Activated CD4-positive, alpha-beta T cell treated with anti-CD3 and anti-CD28 coated beads, Interleukin-2, Interleukin-6, amounts not matched to agents 100 ng/mL and 50 ng/mL, durations not matched to agents 16 hours and 8 hours (primary cell): ENCODE measurements around the gene ARHGEF10L.

ENCODE experiments used
- DNase-seq: peaks from one replicate; pipeline ENCODE4 v3.0.0-alpha.2; 2020

ARHGEF10L gene

DNA sequence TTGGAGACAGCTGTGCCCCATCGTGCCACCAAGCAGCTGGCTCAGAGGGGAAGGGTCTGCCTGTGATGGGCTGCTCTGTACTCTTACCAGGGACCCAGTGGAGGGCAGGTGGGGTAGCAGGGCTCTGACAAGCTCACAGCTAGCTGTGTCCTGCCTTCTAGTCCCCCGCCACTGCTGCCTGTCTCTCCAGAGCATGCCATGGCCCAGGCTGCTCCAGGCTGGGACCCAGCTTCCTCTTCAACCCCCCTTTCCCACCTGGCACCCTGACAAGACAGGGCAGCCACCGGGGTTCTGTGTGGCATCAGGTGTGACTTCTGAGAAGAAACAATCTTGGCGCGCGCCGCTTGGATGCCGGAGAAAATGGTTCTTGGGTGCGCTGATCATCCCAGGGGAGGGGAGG lies 123.3 kb downstream of the ARHGEF10L start:
- DNase-seq, result no peak

DNA sequence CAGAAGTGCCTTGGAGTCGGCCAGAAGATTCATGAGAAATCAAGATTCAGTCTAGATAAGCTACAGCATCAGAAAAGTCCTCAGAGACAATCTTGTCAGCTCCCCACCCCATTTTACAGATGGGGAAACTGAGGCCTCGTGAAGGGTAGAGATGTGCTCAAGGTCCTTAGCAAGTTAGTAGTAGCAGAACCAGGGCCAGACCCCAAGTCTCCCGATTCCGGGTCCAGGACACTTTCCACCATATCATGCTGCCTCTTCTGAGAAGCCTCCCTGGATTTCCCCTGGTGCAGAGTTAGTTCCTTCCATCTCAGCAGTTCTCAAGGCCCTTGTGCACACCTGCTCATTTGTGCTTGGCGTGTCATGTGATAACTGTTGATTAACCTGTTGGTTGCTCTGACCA lies 124.1 kb downstream of the ARHGEF10L start:
- no peak for DNase-seq

DNA sequence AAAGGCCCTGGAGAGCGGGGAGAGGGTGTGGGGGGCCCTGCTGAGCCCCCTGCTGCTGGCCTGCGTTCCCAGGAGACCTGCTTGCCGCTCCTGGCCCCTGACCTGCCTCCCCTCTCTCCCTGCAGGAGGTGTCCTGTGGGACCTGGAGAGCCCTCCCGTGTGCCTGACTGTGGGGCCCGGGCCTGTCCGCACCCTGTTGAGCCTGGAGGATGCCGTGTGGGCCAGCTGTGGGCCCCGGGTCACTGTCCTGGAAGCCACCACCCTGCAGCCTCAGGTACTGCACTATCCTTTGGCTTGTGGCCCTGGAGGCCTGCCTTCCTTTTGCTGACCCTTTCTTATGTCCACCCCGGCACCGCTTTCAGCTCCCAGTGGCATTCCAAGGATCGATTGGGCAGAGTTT lies 124.8 kb downstream of the ARHGEF10L start:
- DNase-seq, result no peak

DNA sequence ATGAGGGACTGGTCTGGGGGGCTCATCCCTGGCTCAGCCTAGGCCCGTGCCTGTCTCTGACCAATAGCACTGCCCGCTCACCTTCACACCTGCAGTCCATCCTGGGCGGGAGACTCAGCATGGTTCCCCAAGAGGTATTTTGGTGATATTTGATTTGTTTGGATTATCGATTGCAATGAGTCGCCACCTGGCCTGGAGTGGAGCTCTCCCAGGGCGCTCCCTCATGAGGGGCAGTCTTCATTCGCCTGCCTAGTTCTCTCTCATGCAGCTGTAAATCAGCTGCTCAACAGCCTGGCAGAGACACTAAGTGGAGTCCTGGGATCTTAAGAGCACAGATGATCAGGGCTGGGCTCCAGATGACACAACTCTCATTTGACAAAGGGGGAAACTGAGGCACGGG lies 125.6 kb downstream of the ARHGEF10L start:
- DNase-seq, result no peak

DNA sequence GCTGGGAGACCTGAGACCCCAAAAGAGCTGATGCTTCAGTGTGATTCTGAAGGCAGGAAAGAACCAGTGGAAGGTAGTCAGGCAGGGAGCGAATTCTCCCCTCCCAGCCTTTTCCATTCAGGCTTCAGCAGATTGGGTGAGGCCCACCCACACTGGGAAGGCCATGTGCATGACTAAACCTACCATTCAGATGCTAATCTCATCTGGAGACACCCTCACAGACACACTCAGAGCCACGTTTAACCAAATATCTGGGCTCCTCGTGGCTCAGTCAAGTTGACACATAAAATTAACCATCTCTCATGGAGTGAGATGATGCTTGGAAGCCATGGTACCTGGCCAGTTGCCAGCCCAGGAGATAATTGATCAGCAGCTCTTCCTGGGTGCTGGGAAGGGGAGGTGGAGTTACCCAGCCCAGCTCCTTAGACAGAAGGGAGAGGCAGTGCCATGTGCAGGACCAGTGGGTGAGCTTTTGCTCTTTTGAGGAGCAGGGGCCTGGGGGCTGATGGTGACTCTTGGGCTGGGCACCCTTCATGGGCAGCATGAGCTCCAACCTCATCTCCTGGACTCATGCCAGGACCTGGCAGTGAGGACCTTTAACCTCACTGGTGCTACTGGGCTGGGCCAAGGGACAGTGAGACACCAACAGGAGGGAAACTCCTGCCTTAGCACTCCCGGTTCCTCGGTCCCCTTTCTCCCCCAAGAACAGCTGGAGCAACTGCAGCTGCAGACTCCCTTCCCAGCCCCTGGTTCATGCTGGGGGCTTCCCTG lies 126.6 kb downstream of the ARHGEF10L start:
- no peak for DNase-seq

DNA sequence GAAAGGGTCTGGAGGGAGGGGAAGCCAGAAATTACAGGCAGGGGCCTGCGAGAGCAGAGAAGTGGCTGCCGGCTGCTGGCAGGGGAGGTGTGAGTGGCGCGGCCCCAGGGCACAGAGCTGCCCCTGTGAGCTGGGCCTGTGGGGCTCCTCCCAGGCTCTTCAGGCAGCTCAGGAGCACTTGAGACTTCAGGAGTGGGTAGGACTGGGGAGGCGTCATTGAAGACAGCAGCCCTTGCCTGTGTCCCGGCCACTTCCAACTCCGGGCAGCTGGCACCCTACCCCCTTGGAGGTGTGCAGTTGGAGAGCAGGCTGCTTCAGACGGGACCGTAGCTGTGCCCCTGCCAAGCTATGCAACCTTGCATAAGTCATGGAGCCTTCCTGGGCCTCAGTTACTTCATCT lies 128.1 kb downstream of the ARHGEF10L start:
- DNase-seq, result no peak

DNA sequence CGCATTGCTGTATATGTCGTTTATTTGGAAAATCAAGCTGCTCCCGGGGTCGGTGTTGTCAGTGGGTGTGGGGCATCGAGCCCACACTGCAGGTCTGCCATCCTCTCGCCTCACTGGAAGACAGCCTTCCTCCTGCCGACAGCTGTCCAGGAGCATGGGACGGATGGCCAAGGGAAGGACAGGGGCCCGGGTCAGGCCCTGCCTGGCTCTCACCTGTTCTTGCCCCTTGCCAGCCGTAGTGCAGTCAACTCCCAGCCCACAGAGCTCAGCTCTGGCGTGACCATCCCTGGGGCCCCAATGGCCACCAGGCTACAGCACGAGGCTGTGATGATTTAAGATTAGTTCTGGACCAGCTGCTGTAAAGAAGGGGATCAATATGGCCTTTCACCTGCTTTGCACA lies 128.7 kb downstream of the ARHGEF10L start:
- no peak for DNase-seq

DNA sequence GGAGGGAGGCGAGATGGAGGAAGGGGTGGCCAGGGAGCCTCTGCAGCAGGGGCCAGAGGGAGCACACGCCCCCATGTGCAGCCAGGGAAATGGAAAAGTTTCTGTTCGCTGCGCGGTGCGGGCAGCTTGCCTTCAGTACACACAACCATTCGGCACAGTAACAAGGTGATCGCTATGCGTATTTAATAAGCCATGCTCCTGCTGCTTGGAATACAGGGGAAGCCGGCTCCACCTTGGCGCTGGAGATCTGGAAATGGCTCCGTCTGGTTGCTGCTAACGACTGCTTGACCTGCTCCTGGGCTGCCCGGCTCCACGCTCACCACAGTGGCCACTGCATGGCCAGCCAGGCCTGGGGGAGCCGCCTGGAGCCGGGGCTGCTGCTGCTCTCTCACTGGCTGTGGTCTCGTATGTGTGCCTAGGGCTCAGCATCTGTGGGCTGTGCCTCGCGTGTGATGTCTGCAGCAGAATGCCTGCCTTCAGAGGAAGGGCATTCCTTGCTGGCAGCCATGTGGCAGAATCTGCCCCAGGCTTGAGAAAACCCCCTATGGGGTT lies 129.2 kb downstream of the ARHGEF10L start:
- no peak for DNase-seq

DNA sequence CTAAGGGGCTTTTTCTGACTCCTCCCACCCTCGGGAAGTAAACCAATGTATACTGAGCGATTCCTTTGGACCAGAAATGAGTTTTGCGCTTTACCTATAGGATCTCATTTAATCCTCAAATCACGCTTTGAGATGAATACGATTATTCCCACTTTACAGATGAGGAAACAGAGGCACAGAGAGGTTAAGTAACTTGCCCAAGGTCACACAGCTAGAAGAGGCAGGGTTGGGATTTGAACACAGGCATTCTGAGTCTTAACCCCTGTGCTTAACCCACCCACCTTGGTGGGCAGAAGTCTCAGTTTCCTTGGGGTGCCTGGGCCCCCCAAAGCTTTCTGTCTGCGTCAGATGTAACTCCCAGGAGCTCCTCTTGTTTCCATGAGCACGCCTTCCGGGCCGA lies 129.8 kb downstream of the ARHGEF10L start:
- DNase-seq, result no peak

DNA sequence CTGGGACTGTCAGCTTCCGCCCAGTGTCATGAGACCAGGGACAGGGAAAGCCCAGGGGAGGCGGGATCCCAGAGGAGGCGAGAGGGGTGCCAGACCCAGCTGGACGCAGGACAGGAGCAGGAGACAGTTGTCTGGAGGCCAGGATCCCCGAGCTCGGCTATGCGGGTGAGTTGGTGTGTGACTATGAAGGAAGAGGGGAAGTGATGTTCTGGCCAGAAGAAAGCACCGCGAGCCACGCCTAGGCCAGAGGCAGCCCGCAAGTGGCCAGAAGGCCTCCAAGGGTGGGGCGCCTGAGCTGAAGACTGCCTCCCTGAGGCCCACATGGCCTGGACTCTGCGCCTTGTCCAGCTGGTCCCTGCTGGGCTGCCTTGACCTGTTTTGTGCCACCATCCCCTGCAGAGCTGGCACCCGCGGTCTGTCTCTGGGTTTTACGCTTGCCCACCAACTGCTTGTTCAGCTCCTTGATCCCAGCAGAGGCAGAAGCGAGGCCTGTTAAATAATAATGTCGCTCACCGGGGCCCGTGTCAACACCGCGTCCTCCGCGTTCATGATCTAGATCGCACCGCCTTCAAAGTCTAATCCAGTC lies 130.5 kb downstream of the ARHGEF10L start:
- DNase-seq, result no peak

DNA sequence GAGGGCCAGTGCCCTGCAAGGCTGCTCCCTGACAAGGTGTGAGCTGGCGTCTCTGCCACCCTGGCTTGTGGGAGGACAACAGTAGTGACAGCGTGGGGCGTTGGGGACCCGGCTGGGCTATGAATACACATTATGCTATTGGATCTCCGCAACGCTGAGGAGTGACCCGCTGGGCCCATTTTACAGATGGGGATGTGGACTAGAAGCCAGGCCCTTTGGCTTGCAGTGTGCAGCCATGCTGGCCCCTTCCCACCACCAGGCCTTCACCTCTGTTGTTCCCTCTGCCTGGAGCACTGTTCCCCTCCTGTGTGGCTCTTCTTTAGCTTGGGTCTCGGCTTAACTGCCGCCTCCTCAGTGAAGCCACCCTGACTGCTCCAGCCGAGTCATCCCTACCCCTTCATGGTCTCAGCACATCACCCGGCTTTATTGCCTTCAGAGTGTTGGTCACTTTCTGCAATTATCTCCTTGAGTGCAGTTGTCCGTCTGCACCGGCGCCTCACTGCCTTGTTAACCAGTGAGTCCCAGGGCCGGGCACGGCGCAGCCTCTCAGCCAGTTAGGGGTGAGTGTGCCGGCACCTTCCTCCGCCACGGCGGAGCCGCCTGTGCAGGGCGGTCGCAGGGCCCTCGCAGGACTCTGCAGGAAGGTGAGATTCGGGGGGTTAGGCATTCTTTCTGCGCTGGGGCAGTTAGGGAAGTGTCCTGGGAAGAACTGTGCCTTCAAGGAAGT lies 131.3 kb downstream of the ARHGEF10L start:
- no peak for DNase-seq

DNA sequence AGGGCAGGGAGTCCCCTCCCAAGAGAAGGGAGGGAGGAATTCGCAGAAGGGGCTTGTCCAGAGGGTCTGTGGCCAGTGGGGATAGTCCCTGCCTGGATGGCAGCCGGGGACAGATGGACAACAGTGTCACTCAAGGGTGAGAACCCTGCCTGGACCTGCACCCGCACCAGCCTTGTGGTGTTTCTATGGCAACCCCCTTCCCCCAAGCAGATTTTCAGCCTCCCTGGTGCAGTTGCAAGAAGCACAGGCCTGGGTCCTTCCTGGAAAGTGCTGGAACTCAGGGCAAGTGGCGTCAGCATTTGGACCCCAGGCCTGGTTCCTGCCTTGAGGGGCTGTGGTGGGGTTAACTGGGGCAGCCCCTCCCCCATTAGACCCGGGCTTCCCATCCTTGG lies 131.8 kb downstream of the ARHGEF10L start:
- no peak for DNase-seq

DNA sequence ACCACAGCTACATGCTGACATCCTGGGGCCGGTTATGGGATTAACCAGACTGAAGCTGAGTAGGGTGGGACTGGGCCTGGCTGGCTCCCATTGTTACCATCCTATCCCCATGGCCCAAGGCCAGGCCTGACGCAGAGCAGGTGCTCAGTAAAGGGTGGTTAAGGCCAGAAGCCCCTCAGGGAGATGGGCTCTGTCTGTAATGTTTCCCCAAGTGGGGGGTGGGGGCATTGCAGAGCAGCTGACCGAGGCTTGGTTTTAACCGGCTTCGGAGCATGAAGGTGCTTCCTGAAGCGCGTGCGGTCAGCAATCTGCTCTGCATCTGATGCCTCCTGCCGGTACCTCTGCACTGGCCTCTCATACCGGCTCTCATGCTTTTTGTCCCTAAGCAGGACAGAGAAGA lies 132.2 kb downstream of the ARHGEF10L start:
- no peak for DNase-seq

DNA sequence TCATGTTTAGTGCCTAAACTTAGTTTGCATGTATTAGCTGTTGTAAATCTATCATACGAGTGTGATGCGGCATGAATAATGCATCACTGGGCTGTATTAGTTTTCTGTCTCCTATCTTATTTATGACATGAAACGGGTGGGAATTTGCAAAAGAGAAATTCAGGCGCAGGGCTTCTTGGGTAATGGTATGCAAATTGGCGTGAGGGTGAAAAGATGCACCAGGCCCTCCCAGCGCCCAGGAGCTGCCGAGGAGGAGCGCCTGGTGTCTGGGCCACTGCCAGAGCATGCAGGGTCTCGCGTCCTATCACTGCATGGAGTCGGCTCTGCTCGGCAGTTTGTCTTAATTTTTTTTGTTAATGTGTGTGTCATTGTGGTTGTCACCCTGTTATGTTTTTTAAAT lies 132.7 kb downstream of the ARHGEF10L start:
- no peak for DNase-seq

DNA sequence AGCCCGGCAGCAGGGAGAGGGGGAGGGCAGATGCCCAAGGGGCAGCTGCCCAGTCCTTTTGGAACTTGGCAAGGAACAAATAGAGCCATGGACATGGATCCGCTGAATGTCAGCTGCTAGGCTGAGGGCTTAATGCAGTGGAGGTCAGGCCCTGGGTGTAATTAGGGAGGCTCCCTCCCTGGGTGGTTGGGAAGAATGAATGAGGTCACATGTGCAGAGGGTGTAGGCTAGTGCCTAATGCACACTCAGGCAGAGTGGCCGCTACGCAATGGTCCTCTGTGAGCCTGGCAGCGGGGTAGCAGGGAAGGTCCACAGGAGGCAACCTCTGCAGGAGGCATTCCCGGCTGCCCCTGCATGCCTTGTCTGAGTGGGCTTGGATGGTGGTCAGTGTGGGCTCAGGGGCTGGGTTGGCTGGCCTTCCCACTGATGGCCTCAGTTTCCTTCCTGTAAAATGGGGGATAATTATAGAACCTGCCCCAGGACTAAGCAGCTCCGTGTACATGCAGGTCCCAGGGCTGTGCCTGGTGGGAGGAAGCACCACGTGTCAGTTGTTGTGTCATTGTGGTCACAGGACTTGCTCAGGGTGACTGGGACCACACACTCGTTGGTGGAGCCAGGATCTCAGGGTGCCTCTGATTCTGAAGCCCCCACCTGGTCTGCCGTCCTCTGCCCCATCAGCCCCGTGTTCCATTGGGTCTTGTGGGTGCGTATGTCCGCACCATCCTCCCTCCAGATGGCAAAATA lies 134.0 kb downstream of the ARHGEF10L start:
- no peak for DNase-seq

DNA sequence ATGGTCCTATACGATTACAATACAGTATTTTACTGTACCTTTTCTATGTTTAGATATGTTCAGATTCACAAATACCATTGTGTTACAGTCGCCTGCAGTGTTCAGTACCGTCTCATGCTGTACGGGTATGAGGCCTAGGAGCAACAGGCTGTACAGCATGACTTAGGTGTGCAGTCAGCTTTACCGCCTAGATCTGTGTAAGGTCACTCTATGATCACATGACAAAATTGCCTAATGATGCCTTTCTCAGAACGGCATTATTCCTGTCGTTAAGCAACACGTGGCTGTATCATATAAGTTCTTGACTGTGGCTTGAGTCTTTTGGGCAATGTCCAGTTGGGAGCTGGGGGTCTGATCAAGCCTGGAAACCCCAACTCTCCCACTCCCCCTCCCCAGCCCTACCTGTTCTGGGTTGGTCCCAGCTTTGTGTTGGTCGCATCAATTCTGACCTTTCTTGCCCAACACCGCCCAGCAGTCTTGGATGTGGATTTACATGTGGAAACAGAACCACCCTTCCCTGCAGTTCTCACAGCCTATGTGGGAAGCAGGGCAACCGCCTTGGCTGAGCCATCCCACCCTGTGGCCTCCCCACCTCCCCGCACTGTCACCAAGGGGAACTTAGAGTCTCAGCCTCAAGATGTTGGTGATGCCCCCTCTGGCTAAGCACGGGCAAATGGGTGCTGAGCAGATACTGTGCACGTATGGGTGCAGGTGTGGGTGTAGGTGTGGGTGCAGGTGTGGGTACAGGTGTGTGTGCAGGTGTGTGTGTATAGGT lies 135.4 kb downstream of the ARHGEF10L start:
- DNase-seq, result no peak

DNA sequence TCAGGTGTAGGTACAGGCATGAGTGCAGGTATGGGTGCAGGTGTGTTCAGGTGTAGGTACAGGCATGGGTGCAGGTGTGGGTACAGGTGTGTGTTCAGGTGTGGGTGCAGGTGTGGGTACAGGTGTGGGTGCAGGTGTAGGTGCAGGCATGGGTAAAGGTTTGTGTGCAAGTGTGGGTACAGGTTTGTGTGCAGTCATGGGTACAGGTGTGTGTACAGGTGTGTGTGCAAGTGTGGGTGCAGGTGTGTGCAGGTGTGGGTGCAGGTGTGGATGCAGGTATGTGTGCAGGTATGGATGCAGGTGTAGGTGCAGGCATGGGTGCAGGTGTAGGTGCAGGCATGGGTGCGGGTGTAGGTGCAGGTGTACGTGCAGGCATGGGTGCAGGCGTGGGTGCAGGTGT lies 136.2 kb downstream of the ARHGEF10L start:
- no peak for DNase-seq

DNA sequence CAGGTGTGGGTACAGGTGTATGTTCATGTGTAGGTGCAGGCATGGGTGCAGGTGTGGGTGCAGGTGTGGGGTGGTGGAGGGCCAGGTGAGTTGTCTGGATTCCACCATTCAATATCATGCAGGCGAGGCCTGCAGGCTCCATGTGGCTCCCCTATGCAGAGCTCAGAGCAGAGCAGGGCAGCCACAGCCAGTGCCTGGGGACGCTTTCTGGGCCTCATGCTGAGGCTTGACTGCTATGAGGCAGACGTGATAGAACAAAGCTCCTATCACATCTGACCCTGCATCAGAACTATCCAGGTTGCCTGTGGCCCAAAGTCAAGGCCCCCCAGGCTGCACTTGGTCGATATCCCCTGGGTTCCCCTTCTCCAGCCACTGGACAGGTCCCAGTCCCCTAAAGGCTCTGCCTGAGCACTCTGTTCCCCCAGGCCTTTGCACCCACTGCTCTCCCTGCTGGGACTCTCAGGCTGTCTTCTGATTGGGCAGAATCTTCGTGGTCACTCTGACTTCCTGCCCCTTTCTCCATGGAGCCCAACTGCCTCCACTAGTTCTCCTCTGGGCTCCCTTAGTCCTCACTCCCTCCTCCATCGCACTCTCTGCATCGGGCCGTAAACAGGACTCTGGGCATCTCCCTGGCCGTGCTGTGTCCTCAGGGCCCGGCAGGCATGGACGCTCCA lies 137.0 kb downstream of the ARHGEF10L start:
- DNase-seq, result no peak

DNA sequence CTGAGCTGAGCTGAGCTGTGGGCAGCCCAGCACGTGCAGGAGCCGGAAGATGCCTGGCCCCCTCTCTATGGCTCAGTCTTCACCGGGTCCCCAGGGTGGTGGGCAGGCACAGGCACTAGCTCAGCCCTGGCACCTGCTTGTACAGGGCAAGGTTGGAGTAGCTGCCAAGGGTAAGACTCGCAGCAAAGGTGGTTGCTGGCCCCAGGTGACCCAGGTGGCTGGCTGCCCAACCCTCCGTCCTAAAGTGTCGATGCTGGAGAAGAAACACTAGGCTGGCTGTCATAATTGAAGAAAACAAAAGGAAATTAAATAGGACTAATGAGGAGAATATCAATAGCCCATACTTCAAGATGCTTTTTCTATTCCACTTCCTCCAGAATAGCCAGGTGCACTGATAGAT lies 138.5 kb downstream of the ARHGEF10L start:
- DNase-seq, result no peak

DNA sequence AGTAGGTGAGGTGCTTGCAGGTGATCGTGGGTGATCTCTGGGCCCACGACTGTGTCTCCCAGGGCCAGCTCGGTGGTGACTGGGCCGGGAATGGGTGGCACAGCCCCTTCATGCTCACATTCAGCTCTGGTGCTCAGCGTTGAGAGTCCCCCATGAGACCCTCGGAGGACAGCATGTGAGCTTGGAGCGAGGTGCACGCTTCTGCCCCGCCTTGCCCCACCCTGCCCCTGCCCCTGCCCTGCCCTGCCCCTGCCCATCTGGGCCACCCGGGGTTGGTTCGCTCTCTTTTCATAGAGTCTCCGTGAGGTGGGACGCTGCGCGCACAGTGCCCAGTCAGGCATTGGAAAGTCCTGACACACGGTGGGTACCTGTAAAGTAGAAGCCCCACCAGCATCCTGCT lies 140.4 kb downstream of the ARHGEF10L start:
- DNase-seq, result no peak

DNA sequence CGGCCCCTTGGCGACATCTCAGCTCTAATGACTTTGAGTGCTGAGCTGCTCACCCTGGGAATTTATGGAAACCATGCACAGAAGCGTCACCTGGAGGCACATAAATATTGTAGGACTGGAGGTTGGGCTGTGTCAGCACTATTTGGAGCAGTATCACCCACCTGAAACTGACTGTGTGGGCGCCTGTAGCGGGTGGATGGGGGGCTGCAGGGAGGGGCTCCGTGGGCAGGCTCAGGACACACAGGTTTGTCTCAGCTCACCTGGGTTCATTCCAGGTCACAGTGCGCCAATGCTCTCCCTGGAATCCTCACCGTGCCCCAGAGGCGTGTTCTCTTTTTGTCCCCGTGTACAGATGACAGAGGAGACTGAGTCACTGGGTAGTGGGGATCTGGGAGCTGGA lies 140.8 kb downstream of the ARHGEF10L start:
- DNase-seq, result no peak

DNA sequence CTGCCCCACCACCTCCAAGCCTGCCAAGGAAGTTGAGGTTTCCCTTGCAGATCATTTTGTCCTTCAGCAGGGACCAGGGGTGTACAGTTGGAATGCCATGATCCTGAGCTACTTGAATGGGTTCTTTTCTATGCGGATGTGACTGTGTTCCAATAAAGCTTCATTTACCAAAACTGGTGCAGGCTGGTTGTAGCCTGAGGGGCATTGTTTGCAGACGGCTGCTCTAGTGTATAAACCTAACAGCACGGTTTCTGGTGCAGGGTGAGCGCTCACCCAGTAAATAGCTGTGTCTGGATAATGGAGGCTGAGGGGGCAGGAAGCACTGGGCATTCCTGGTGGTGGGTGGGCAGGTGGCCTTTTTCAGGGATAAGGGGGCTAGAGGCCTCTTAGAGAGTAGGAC lies 142.9 kb downstream of the ARHGEF10L start:
- DNase-seq, result no peak
